Stimulated activated CD4-positive, alpha-beta T cell treated with anti-CD3 and anti-CD28 coated beads, Interleukin-1b, Interleukin-23, amount 100 ng/mL, for 4 hours (primary cell): Measurements from ENCODE around the gene NR5A1.

ENCODE experiments used
- DNase-seq, 2 donors: peaks; one replicate each; pipeline ENCODE4 v3.0.0-alpha.2; 2020; ENCODE audit warnings: low read depth in 2 of 2

NR5A1 gene

GRCh38 chr9:124498499-124499146 lies 8.6 kb downstream of the NR5A1 start:
- DNase-seq, result no peak

GRCh38 chr9:124498040-124498439 lies 9.2 kb downstream of the NR5A1 start:
- DNase-seq, result no peak

- DNase-seq, result no peak
These were observed 9.8 kb downstream of the NR5A1 start for GRCh38 chr9:124497441-124497840.

GRCh38 chr9:124496463-124496862 lies 10.7 kb downstream of the NR5A1 start:
- DNase-seq, result no peak

- no peak for DNase-seq
These were observed 11.1 kb downstream of the NR5A1 start for GRCh38 chr9:124496075-124496449.

- DNase-seq, result no peak
These were observed 11.8 kb downstream of the NR5A1 start for GRCh38 chr9:124495126-124496074.

- DNase-seq, result no peak
These were observed 13.3 kb downstream of the NR5A1 start for GRCh38 chr9:124493794-124494479.

- no peak for DNase-seq
These were observed 14.0 kb downstream of the NR5A1 start for GRCh38 chr9:124493218-124493617.

- DNase-seq, result no peak
These were observed 14.4 kb downstream of the NR5A1 start for GRCh38 chr9:124492818-124493217.

GRCh38 chr9:124491049-124491975 lies 15.9 kb downstream of the NR5A1 start:
- DNase-seq, result no peak

GRCh38 chr9:124490004-124490403 lies 17.2 kb downstream of the NR5A1 start:
- no peak for DNase-seq

GRCh38 chr9:124489222-124489621 lies 18.0 kb downstream of the NR5A1 start:
- no peak for DNase-seq

GRCh38 chr9:124488641-124489210 lies 18.5 kb downstream of the NR5A1 start:
- DNase-seq, result no peak

- DNase-seq, result no peak
These were observed 19.7 kb downstream of the NR5A1 start for GRCh38 chr9:124487260-124488182.

GRCh38 chr9:124486778-124487259 lies 20.4 kb downstream of the NR5A1 start:
- DNase-seq, result no peak

GRCh38 chr9:124485936-124486335 lies 21.3 kb downstream of the NR5A1 start:
- no peak for DNase-seq

GRCh38 chr9:124485201-124485600 lies 22.0 kb downstream of the NR5A1 start:
- no peak for DNase-seq

GRCh38 chr9:124483481-124483880 lies 23.7 kb downstream of the NR5A1 start:
- no peak for DNase-seq

GRCh38 chr9:124482431-124483031 lies 24.7 kb downstream of the NR5A1 start:
- no peak for DNase-seq
